Neural cell (in vitro differentiated cells): Measurements from ENCODE around the gene DOK5. TPM values are rescaled to one million over a fixed set of nuclear protein-coding genes. Genes with fewer than 3 reads are reported as not detected.

Experiments used
- H2AFZ ChIP-seq: fragments of 200-600, 300-800 bp; sonication (generic), shearing (Covaris generic); 2 replicates; pipeline ENCODE4 v1.6.0; 2014; ENCODE audit warnings: low read depth, mild to moderate bottlenecking, antibody characterized with exemption, low read length, moderate library complexity
- H3F3A ChIP-seq: fragments of 200-600 bp; shearing (Covaris generic); 2 replicates; pipeline ENCODE4 v1.6.1; 2016; ENCODE audit warnings: mild to moderate bottlenecking, moderate library complexity, mixed read lengths, antibody characterized with exemption, low read length; ENCODE audit not compliant: insufficient read depth, poor library complexity, severe bottlenecking
- H3K27ac ChIP-seq: fragments of 200-600, 300-800 bp; sonication (generic), shearing (Covaris generic); 2 replicates; pipeline ENCODE4 v1.5.1; 2014; ENCODE audit warnings: mild to moderate bottlenecking, low read length, moderate library complexity
- H3K27me3 ChIP-seq: fragments of 300-800, 200-600 bp; sonication (generic), shearing (Covaris generic); 2 replicates; pipeline ENCODE4 v1.6.0; 2014; ENCODE audit warnings: mild to moderate bottlenecking, low read depth, low read length, moderate library complexity; ENCODE audit not compliant: insufficient read depth
- H3K36me3 ChIP-seq: fragments of 300-800, 200-600 bp; sonication (generic), shearing (Covaris generic); 2 replicates; pipeline ENCODE4 v1.5.1; 2014; ENCODE audit warnings: mild to moderate bottlenecking, antibody characterized with exemption, low read length, moderate library complexity; ENCODE audit not compliant: insufficient read depth
- H3K4me2 ChIP-seq: fragments of 300-800, 200-600 bp; sonication (generic), shearing (Covaris generic); 2 replicates; pipeline ENCODE4 v1.6.0; 2014; ENCODE audit warnings: mild to moderate bottlenecking, low read length
- H3K4me3 ChIP-seq: fragments of 300-800, 200-600 bp; sonication (generic), shearing (Covaris generic); 2 replicates; pipeline ENCODE4 v1.5.1; 2014; ENCODE audit warnings: mild to moderate bottlenecking, low read length, moderate library complexity
- H3K79me2 ChIP-seq: fragments of 200-600 bp; shearing (Covaris generic); replicated peaks from 2 replicates; pipeline ENCODE4 v1.6.0; 2014; ENCODE audit warnings: mild to moderate bottlenecking, low read length, moderate library complexity; ENCODE audit not compliant: insufficient read depth
- H3K9ac ChIP-seq: fragments of 300-800, 200-600 bp; sonication (generic), shearing (Covaris generic); 2 replicates; pipeline ENCODE4 v1.6.1; 2016; ENCODE audit warnings: mild to moderate bottlenecking, low read length, mixed read lengths
- H3K9me2 ChIP-seq: fragments of 200-600 bp; shearing (Covaris generic); 2 replicates; pipeline ENCODE4 v1.6.1; 2016; ENCODE audit warnings: mild to moderate bottlenecking, low read length, mixed read lengths; ENCODE audit not compliant: insufficient read depth
- H3K9me3 ChIP-seq: fragments of 200-600, 300-800 bp; sonication (generic), shearing (Covaris generic); 2 replicates; pipeline ENCODE4 v1.6.1; 2016; ENCODE audit warnings: mild to moderate bottlenecking, mixed run types, low read length, moderate library complexity, mixed read lengths
- H4K20me1 ChIP-seq: fragments of 200-600 bp; shearing (Covaris generic); 2 replicates; pipeline ENCODE4 v1.6.1; 2016; ENCODE audit warnings: mild to moderate bottlenecking, mixed run types; ENCODE audit not compliant: insufficient read depth
- CTCF ChIP-seq: fragments of 450-650 bp; IDR thresholded peaks from 2 replicates; pipeline ENCODE4 v1.5.1; 2014; ENCODE audit warnings: antibody characterized with exemption, mild to moderate bottlenecking, moderate library complexity; ENCODE audit not compliant: poor library complexity, severe bottlenecking
- EP300 ChIP-seq: fragments of 450-650 bp; conservative IDR thresholded peaks from 2 replicates; pipeline ENCODE4 v1.6.1; 2014; ENCODE audit warnings: antibody characterized with exemption, mild to moderate bottlenecking, moderate library complexity; ENCODE audit not compliant: poor library complexity, severe bottlenecking
- EZH2 ChIP-seq: fragments of 200-600, 300-800 bp; shearing (Covaris generic), sonication (generic); IDR thresholded peaks from 2 replicates; pipeline ENCODE4 v1.6.1; 2014; ENCODE audit warnings: antibody characterized with exemption, low read length, borderline replicate concordance, mild to moderate bottlenecking; ENCODE audit not compliant: insufficient read depth, poor library complexity, severe bottlenecking
- MXI1 ChIP-seq: fragments of 450-650 bp; conservative IDR thresholded peaks from 2 replicates; pipeline ENCODE4 v1.6.1; 2014; ENCODE audit warnings: antibody characterized with exemption, mild to moderate bottlenecking; ENCODE audit not compliant: poor library complexity, severe bottlenecking
- POLR2AphosphoS5 ChIP-seq: IDR thresholded peaks from 2 replicates; pipeline ENCODE4 v1.6.1; 2012
- RAD21 ChIP-seq: fragments of 450-650 bp; conservative IDR thresholded peaks from 2 replicates; pipeline ENCODE4 v1.6.1; 2014; ENCODE audit warnings: antibody characterized with exemption, mild to moderate bottlenecking, moderate library complexity
- REST ChIP-seq: IDR thresholded peaks from 2 replicates; pipeline ENCODE4 v1.6.1; 2012; ENCODE audit warnings: borderline replicate concordance
- SMC3 ChIP-seq: fragments of 450-650 bp; conservative IDR thresholded peaks from 2 replicates; pipeline ENCODE4 v1.6.1; 2014; ENCODE audit warnings: antibody characterized with exemption, mild to moderate bottlenecking, moderate library complexity; ENCODE audit not compliant: poor library complexity
- TAF1 ChIP-seq: IDR thresholded peaks from 2 replicates; pipeline ENCODE4 v1.6.1; 2012; ENCODE audit warnings: low read depth
- polyA plus RNA-seq: library from polyadenylated mRNA; depleted of rRNA; stranded (reverse); fragments of >200 nt; gene quantifications from 2 replicates; pipeline ENCODE4 v1.2.3, GENCODE V29; 2014

The DOK5 gene
- polyA plus RNA-seq, 1 donor from 2014 or later, result 4.6 TPM

DNA sequence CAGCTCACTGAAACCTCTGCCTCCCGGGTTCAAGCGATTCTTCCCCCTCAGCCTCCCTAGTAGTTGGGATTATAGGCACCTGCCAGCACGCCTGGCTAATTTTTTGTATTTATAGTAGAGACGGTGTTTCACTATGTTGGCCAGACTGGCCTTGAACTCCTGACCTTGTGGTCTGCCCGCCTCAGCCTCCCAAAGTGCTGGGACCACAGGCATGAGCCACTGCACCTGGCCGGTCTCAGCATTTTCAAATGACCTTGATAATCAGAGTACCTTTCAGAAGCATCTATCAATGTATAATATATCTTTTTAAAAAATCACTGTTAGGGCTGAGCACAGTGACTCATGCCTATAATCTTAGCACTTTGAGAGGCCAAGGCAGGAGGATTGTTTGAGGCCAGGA is 143.0 kb downstream of the DOK5 start:
- Histone ChIP-seq H3K79me2 (no peaks in the 10 kb centered on the region), H3K9ac (no peak overlapping the region), H3K36me3 (no peaks in the 10 kb centered on the region), H3K27me3 (no peaks in the 10 kb centered on the region), H3F3A (no peaks in the 10 kb centered on the region), H3K9me2 (no peaks in the 10 kb centered on the region), H3K4me3 (no peak overlapping the region), H3K27ac (no peak overlapping the region), H4K20me1 (no peaks in the 10 kb centered on the region), H2AFZ (no peak overlapping the region), H3K4me2 (no peak overlapping the region), H3K9me3 (no peaks in the 10 kb centered on the region)
- TF ChIP-seq TAF1, result no peak
- no peak for TF ChIP-seq EP300
- no peak for TF ChIP-seq MXI1
- TF ChIP-seq EZH2, result no peak
- no peak for TF ChIP-seq SMC3

- no peak for TF ChIP-seq CTCF
- TF ChIP-seq TAF1, result no peak
- no peak for TF ChIP-seq RAD21
- no peak for TF ChIP-seq SMC3
- Histone ChIP-seq H3K9ac (no peak overlapping the region), H3K4me2 (no peak overlapping the region)
Observed at GRCh38 chr20:54619181-54619580, 143.8 kb downstream of the DOK5 start.

GRCh38 chr20:54619682-54620081 is 144.3 kb downstream of the DOK5 start:
- no peak overlapping the region for H3K4me3 ChIP-seq
- no peaks in the 10 kb centered on the region for H3K79me2 ChIP-seq
- H3K9me3 ChIP-seq, result no peaks in the 10 kb centered on the region
- H3K9me2 ChIP-seq, result no peaks in the 10 kb centered on the region
- H2AFZ ChIP-seq, result no peak overlapping the region
- no peaks in the 10 kb centered on the region for H3K36me3 ChIP-seq
- H4K20me1 ChIP-seq, result no peaks in the 10 kb centered on the region
- H3K27me3 ChIP-seq, result no peaks in the 10 kb centered on the region
- H3K4me2 ChIP-seq, result no peak overlapping the region
- no peak overlapping the region for H3K9ac ChIP-seq
- no peak for TF ChIP-seq MXI1
- no peak for TF ChIP-seq RAD21
- no peak for TF ChIP-seq EP300
- no peak for TF ChIP-seq SMC3
- TF ChIP-seq POLR2AphosphoS5, result no peak
- TF ChIP-seq REST, result no peak
- TF ChIP-seq EZH2, result no peak
- TF ChIP-seq TAF1, result no peak
- no peak for TF ChIP-seq CTCF
- no peaks in the 10 kb centered on the region for H3F3A ChIP-seq
- no peak overlapping the region for H3K27ac ChIP-seq

More at GRCh38 chr20:54619181-54619580, 143.8 kb downstream of the DOK5 start:
- H3K9me3 ChIP-seq, result no peaks in the 10 kb centered on the region
- H3F3A ChIP-seq, result no peaks in the 10 kb centered on the region
- H4K20me1 ChIP-seq, result no peaks in the 10 kb centered on the region
- H2AFZ ChIP-seq, result no peak overlapping the region
- H3K79me2 ChIP-seq, result no peaks in the 10 kb centered on the region
- H3K4me3 ChIP-seq, result no peak overlapping the region
- H3K9me2 ChIP-seq, result no peaks in the 10 kb centered on the region
- H3K27me3 ChIP-seq, result no peaks in the 10 kb centered on the region
- H3K27ac ChIP-seq, result no peak overlapping the region
- no peaks in the 10 kb centered on the region for H3K36me3 ChIP-seq
